GM19468 (cell line): ENCODE data around the gene NAGK.
"Not testable (repeated sequence)": the region's sequence is repeated elsewhere in the genome, so short reads cannot be mapped to it uniquely, and the experiment has no call there.

Experiments
- ATAC-seq: cut with Tn5 transposase; IDR thresholded peaks from one replicate; pipeline ENCODE4 v1.9.1; 2021; ENCODE audit warnings: mild to moderate bottlenecking, moderate library complexity, moderate number of reproducible peaks; ENCODE audit not compliant: unreplicated experiment; ENCODE audit errors: extremely low read depth

NAGK gene

DNA sequence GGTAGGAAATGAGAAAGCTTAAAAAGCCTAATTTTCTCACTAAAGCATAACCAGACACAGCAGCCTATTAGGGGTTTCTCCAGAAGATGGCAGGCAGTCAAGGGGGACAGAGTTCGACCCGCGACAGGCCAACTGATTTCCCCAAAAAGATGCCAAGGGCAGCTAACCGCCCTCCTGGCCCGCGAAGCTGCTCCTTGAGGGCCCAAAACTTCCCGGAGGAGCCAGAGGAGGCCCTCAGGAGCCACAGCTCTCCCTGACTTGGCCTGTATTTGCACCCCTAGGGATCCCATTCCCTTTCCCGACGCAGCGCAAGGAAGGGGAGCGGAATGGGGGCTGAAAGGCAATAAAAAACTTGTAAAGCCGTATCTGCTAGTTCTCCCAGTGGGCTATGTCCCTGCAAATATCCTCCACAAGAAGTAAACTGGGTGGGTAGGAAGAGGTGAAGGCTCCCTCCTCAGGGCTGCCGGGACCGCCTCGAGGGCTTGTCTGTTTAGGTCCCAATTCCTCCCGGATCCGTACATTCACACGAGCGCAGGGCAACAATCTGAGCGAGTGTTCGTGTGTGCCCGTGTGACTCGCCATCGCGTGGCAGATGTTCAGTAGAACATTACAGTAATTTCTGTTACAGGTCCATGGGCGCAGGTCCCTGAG is 756 bp upstream of the NAGK start:
- no peak for ATAC-seq

DNA sequence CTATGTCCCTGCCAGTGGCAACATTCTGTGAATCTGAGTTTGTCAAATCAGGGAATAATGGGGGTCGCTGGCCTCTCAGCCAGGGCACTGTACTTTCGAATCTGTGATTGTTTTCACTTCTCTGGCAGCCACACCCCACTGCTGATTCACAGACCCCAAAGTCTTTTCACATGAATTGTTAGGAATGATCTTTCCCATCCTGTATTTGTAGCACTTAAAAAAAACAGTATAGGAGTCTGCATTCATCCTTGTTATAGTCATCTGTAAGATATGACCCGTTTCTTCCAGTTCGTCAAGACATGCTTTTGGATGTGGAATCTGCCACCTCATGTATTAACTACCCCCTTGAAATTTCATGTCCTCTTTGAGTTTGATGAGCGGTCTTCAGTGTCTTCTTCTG is 928 bp downstream of the NAGK start:
- ATAC-seq = no peak

DNA sequence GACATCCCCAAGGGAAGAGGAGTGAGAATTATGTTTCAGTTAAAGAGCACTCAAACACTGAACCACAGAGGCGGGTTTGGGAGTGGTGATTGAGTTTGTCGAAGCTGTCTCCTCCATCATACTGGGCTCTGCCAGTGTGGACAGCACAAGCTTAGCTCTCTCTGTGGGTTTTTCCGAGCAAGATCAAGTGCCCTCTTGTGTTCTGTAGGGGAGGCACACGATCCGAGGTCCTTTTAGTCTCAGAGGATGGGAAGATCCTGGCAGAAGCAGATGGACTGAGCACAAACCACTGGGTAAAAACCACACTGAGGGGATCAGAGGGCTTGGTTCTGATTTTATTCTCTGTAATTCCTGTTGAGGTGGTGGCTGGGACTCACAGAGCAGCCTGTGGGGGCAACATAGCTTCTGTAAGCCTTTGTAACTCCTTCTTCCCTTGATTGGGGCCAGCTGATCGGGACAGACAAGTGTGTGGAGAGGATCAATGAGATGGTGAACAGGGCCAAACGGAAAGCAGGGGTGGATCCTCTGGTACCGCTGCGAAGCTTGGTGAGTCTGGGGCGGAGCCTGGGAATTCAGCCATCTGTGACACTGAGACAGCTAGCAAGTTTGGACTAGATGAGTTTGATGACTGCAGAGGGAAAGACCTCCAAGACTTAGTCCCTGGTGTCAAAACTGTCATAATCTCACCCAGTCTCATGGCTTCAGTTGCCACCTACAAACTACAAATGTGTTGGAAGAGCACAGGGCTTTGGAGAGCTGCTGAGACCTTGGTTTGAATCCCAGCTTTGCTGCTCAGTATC is 2.0 kb downstream of the NAGK start:
- ATAC-seq = no peak

DNA sequence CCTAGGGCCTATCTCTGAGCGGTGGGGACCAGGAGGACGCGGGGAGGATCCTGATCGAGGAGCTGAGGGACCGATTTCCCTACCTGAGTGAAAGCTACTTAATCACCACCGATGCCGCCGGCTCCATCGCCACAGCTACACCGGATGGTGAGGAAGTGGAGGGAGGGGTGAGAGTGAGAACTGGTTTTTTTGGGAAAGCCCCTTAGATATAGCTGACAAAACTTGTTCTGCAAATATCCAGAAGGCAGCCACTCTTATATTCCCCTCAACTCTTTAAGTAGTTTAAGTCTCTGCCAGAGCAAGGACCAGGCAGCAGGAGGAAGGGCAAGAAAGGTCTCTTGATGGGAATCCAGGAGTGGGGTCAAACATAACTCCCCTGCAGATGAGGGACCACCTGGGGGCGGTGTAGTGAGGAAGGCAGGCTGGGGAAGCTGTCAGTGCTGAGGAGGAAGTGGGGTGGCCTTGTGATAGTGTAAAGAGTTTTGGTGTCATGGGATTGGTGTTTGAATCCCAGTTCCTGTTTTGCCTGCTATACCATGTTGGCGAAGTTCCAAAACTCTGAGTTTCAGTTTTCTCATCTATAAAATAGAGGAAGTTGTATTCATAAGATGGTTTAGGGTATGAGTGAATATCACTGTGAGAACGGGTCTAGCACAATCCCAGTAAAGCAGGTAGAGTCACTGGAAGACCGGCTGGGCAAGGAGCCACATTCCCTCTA is 3.4 kb downstream of the NAGK start:
- ATAC-seq = no peak

DNA sequence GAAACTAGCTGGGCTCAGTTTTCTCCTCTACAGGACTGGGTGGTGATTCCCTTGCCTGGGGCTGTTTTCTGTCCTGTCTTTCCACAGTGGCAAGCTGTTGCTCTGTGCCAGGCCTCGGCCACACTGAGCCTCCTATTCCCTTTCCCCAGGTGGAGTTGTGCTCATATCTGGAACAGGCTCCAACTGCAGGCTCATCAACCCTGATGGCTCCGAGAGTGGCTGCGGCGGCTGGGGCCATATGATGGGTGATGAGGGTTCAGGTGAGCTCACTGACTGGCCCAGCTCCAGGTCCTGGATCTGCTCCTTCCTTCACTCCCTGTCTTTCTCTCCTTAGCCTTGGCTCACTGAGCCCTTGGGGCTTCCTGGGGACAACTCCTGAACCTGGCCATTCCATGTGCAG is 4.0 kb downstream of the NAGK start:
- no peak for ATAC-seq

DNA sequence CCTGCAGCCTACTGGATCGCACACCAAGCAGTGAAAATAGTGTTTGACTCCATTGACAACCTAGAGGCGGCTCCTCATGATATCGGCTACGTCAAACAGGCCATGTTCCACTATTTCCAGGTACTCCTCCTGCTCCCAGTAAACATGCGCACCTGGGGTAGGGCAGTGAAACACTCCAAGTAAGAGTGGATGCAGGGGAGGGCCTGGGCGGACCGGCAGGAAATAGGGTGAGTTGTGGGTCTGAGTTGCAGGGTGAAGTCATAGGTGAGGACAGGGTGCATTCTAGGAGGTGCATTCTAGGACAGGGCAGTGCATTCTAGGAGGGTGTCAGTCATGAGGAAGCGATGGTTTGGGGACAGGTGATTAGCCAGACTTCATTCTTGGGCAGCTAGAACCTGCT is 5.0 kb downstream of the NAGK start:
- no peak for ATAC-seq

DNA sequence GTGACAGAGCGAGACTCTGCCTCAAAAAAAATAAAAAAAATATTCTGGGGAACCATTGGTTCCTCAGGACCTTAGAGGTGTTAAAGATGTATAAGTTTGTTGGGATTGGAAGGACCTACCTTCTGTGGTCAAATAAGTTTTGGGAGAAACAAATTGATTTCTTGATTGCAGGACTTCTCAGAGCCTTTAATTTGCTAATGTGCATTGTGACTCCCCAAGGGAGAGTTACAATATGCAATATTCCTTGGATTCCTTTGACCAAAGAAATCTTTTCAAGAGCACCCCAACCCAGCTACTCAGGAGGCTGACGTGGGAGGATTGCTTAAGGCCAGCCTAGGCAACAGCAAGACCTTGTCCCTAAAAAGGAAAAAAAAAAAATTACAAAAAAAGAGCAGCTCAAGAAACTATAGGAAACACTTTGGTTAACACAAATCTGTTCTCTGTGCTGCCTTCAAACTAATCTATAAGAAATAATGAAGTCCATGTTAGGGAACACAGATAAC is 6.5 kb downstream of the NAGK start:
- no peak for ATAC-seq

DNA sequence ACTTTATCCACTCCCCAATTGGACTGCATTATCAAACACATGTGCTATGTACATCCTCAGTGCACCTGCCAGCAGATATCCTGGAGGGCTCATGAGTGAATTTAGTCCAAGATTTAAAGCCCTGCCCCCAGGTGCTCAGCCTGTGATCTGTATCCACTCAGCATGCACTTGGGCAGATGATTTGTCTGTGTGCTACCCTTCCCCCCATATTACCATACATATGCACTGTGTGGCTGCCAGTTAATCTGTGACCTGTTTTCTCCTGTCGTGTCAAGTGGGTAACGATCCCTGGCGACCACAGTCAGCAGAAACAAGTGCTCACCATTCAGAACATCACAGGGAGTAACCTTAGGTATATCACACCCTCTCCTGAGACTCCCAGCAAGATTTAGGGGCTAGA is 10.2 kb downstream of the NAGK start:
- ATAC-seq = no peak

DNA sequence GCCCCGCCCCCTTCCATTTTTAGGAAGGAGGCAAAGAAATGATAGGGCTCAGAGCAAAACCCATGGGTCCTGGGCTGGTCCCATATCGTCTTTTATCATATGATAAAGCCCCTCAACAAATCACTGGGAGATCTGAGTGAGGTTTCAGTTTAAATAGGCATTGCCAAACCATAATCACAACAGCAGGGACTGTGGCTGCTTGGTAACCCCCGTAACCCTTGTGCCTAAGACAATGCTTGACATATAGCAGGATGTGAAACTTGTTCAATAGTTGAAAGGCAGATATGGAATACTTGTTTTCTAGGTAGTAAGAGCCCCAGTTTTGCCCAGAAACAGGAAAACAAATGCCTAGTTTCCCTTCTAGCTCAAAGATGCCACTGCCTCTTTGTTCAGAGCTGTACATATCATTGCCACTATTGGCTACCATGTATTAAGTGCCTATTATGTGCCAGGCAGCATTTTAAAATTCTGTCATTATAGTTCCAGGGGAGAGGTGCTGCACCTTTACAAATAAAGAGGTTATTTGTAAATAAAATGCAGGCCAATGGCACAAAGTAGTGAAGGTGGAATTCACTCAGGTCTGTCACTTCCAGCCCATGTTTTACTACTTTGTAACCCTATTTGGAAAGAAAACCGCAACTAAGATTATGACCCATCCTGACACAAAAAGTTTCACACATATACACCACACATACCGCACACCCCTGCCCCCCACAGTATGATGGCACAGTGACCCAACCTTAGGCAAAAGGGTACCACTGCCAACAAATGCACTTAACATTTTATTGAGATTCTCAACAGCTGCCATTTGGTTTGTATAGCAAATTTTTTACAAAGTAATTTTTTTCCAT is 14.2 kb downstream of the NAGK start:
- no peak for ATAC-seq

DNA sequence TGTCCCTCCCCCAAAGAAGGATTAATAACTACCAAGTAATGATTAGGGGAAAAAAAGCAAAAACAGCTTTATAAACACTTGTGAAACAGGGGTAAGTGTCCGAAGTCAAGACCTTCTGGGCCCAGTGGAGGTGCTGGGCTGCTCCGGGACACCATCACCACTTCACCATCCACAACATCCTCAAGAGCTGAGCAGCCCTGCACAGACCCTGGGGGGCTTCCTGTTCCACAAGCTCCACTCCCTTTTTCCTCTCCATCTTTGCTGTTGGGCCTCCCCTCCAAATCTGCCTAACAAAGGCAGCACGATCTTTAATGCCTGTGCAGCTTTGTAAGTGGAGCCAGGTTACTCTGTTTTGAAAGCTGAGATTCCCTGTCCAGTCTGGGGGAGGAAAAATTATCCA is 14.8 kb downstream of the NAGK start:
- not testable (repeated sequence) for ATAC-seq

DNA sequence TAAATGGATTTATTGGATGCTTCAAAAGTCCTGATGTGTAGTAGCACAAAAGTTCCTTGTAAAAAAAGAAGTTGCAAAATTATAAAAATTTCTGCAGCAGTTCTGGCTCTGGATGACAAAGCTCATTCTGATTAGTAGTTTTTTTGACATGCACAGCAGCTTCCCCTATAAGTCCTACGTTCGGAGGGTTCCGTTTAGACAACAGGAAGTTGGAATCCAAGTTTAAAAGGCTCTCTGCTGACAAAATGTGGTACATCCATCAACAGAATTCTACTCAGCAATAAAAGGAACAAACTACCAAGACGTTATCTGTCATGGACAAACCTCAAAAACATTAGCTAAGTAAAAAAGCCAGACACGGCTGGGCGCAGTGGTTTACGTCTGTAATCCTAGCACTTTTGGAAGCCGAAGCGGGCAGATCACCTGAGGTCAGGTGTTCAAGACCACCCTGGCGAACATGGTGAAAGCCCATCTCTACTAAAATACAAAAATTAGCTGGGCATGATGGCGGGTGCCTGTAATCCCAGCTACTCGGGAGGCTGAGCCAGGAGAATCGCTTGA is 15.4 kb downstream of the NAGK start:
- not testable (repeated sequence) for ATAC-seq

DNA sequence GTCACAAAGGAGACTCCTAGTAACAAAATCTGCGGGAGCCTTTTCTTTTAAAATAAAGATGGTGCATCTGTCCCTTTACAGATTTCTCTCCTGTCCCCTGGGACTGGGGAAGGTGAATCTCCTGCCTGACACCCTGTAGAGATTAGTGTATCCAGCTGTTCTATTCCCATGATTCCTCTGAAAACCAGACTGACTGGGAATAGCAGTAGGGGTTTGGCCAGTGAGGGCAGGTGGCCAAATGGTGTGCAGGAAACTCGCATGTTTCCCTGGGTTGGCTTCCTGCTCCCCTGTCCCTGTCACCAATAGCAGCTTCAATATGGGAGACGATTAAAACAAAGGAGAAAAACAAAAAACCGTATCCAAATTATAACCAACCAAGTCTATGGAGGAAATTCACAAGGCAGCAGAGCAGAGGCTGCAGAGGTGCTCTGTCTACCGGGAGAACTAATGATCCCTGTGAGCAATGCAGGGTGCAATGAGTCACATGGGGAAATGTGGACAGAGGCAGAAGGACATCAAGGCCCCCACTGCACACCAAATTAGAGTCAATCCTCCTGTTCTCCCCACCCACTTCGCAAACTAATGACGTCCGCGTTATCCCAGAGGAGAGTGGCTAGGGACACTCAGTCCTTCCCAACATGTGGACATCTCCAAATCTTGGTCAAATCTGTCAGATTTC is 17.0 kb downstream of the NAGK start:
- ATAC-seq = not testable (repeated sequence)

DNA sequence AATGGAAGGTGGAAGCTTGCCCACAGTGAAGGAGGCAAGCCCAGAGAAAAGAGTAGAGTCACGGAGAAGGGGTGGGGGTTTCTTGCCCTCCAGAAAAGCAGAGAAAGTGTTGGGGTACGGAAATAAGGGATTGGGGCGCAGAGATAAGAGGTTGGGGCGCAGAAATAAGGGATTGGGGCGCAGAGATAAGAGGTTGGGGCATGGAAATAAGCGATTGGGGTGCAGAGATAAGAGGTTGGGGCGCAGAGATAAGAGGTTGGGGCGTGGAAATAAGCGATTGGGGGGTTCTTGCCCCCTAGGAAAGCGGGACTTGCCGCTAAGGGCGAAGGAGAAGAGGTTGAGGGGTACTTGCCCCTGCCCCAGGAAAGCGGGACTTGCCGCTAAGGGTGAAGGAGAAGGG is 21.0 kb downstream of the NAGK start:
- ATAC-seq = not testable (repeated sequence)

DNA sequence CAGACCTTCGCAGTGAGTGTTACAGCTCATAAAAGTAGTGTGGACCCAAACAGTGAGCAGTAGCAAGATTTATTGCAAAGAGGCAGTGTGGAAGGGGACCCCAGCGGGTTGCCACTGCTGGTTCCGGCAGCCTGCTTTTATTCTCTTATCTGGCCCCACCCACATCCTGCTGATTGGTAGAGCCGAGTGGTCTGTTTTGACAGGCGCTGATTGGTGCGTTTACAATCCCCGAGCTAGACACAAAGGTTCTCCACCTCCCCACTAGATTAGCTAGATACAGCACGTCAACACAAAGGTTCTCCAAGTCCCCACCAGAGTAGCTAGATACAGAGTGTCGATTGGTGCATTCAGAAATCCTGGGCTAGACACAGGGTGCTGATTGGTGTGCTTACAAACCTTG is 23.4 kb downstream of the NAGK start:
- ATAC-seq = not testable (repeated sequence)

DNA sequence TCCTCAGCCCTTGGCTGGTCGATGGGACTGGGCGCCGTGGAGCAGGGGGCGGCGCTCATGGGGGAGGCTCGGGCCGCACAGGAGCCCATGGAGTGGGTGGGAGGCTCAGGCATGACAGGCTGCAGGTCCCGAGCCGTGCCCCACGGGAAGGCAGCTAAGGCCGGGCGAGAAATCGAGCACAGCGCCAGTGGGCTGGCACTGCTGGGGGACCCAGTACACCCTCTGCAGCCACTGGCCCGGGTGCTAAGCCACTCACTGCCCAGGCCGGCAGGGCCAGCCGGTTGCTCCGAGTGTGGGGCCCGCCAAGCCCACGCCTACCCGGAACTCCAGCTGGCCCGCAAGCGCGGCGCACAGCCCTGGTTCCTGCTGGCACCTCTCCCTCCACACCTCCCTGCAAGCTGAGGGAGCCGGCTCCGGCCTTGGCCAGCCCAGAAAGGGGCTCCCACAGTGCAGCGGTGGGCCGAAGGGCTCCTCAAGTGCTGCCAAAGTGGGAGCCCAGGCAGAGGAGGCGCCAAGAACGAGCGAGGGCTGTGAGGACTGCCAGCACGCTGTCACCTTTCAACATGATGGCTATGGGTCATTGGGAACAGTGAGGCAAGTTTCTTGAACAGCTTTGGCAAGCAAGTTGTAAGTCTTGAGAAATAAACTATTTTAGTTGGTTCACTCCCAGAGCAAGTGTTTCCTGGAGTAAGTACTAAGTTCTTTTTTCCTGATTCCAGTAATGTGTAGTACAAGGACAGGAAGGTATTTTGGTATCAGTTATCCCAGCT is 24.2 kb downstream of the NAGK start:
- ATAC-seq = not testable (repeated sequence)

DNA sequence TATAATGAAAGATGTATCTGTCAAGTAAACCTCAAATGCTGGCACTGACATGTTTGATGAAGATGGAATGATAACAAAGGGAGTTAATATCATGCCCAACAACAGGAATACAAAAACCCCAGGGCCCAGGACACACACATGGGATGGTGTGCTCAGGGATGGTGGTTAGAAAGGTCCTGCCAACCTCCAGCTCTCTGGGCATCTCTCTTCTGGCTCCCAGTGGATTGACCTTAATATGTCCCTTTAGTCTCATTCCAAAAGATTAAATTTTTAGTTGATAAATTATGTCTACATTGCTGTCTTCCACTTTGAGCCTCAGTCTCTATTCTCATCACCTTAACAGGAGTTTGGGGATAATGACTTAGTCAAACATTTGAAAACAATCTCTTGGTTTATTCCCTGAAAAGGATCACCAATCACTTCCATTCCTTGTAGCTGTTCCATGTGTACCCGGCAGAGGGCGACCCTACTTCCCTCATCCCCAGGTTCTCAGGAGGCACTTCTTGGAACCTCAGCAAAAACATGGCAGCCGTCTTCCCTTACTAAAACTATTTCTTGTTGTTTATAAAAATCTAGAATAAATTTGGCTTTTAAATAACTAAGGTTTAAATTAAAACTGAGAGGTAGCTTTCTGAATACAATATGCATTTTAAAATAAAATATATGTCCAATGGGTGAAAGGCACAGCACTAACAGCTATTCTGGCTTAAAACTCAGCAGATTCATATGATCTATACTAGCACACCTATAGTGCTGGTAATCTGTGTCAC is 31.9 kb downstream of the NAGK start:
- ATAC-seq = no peak

DNA sequence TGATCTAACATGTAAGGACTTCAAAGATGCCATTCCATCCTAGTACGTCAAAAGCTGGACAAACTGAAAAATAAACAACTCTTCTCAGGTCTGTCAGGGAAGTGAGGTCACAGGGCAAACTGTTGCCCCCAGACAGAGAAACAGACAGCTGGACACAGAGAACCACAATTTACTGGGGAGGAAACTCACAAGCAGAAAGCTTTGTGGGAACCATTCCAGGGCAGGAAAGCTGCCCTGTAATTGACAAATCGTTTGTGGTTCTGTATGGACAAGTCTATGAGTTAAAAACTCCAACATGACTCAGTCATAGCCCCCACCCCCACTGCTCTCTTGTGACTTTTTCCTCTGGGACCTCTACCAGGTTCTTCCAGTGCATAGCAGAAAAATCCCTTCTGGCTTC is 33.2 kb downstream of the NAGK start:
- no peak for ATAC-seq
